HepG2 (cell line): Measurements from ENCODE around the gene CSNK2B. TPM values are rescaled to one million over a fixed set of nuclear protein-coding genes. Genes with fewer than 3 reads are reported as not detected.
A peak's percentile ranks its signal among the peaks of the same experiment; 100 is the strongest.

Experiments
- ATAC-seq: fragments of 200-7000 bp; cut with Tn5 transposase; 3 replicates; pipeline ENCODE4 v1.9.1; 2020; ENCODE audit warnings: mild to moderate bottlenecking, moderate library complexity
- BruUV-seq: library from RNA; stranded (reverse); fragments of 400-500 nt; replicated peaks from 2 replicates; lab custom pipeline; 2021; lab: Mats Ljungman, UMichigan
- CTCF ChIA-PET: fragments of 300-600 bp; formaldehyde crosslinking; extraction: SDS; loops from one replicate; lab custom pipeline; 2021; ENCODE audit warnings: low total read pairs, inconsistent platforms, low intra/inter-chr PET ratio; lab: Yijun Ruan, JAX
- POLR2A ChIA-PET: fragments of 350-600 bp; sonication (Branson Sonifier 250); formaldehyde crosslinking; loops from one replicate; lab custom pipeline; 2020; ENCODE audit warnings: antibody characterized with exemption, inconsistent platforms; lab: Yijun Ruan, JAX
- DNase-seq: peaks from one replicate; pipeline ENCODE4 v3.0.0-alpha.2; 2015; ENCODE audit warnings: low spot score
- FAIRE-seq: peaks from 3 replicates; lab custom pipeline; 2011; peaks lifted over from hg19 to GRCh38; lab: Jason Lieb, UNC
- H2AFZ ChIP-seq: one replicate; pipeline ENCODE4 v1.6.1; 2011; ENCODE audit warnings: low read length, inconsistent platforms
- H3K27ac ChIP-seq: fragments of 300-600 bp; 3 replicates; pipeline ENCODE4 v1.8.0; 2011; ENCODE audit warnings: mixed run types, mild to moderate bottlenecking, mixed read lengths, low read length, inconsistent platforms; ENCODE audit not compliant: insufficient read depth; ENCODE audit errors: extremely low read length
- H3K27me3 ChIP-seq, 2 experiments: fragments of 200-600 bp in 1 of 2; 2 replicates in 1 of 2; 3 replicates in 1 of 2; pipeline versions ENCODE4 v1.6.0 to v1.8.0; 2011; ENCODE audit warnings: low read length in 2 of 2, mild to moderate bottlenecking in 2 of 2, moderate library complexity in 2 of 2, inconsistent platforms in 1 of 2; ENCODE audit not compliant: insufficient read depth in 2 of 2, control insufficient read depth in 1 of 2
- H3K36me3 ChIP-seq, 2 experiments: fragments of 200-600 bp in 1 of 2; replicated peaks in 1 of 2; 2 replicates in 1 of 2; 3 replicates in 1 of 2; pipeline versions ENCODE4 v1.5.1 to v1.8.0; 2011; ENCODE audit warnings: low read length in 2 of 2, inconsistent platforms in 1 of 2; ENCODE audit not compliant: insufficient read depth in 2 of 2, control insufficient read depth in 1 of 2
- H3K4me1 ChIP-seq: 2 replicates; pipeline ENCODE4 v1.5.1; 2012; ENCODE audit warnings: low read length, inconsistent platforms; ENCODE audit not compliant: insufficient read depth
- H3K4me2 ChIP-seq: 2 replicates; pipeline ENCODE4 v1.6.0; 2011; ENCODE audit warnings: low read depth, low read length, inconsistent platforms
- H3K4me3 ChIP-seq, 3 experiments: fragments of 200-600 bp in 1 of 3; sonication (generic), shearing (Covaris generic) in 1 of 3; replicated peaks in 1 of 3; 2 replicates each; pipeline ENCODE4 v1.5.1; 2011 to 2016; ENCODE audit warnings: low read length in 3 of 3, inconsistent platforms in 2 of 3, low read depth in 2 of 3, mild to moderate bottlenecking in 2 of 3, control low read depth in 1 of 3, mixed read lengths in 1 of 3; ENCODE audit not compliant: insufficient read depth in 1 of 3
- H3K79me2 ChIP-seq: one replicate; pipeline ENCODE4 v1.6.1; 2011; ENCODE audit warnings: low read length, inconsistent platforms; ENCODE audit not compliant: insufficient read depth
- H3K9ac ChIP-seq: 2 replicates; pipeline ENCODE4 v1.6.0; 2011; ENCODE audit warnings: mild to moderate bottlenecking, low read depth, low read length, inconsistent platforms; ENCODE audit not compliant: insufficient read depth
- H3K9me3 ChIP-seq: 2 replicates; pipeline ENCODE4 v1.5.1; 2012; ENCODE audit warnings: mild to moderate bottlenecking, low read length
- H4K20me1 ChIP-seq: 2 replicates; pipeline ENCODE4 v1.6.0; 2011; ENCODE audit warnings: inconsistent platforms, mild to moderate bottlenecking, low read length, moderate library complexity; ENCODE audit not compliant: insufficient read depth
- AGO2 ChIP-seq: fragments of 200-400 bp; formaldehyde crosslinking; optimal IDR thresholded peaks from 2 replicates; pipeline ENCODE3; 2017; ENCODE audit warnings: mild to moderate bottlenecking, low read depth, low read length, moderate library complexity
- CSRNP1 ChIP-seq: sonication (generic); formaldehyde crosslinking; IDR thresholded peaks from 2 replicates; pipeline ENCODE4 v1.8.1; 2023; ENCODE audit warnings: mild to moderate bottlenecking, missing genetic modification reagents
- PAF1 ChIP-seq: IDR thresholded peaks from 2 replicates; pipeline ENCODE4 v1.6.1; 2016; ENCODE audit warnings: missing genetic modification reagents, missing compliant biosample characterization
- PPARG ChIP-seq: conservative IDR thresholded peaks from 2 replicates; pipeline ENCODE4 v1.6.1; 2016; ENCODE audit warnings: missing biosample characterization, missing genetic modification reagents
- RBFOX2 ChIP-seq: fragments of 200-400 bp; formaldehyde crosslinking; IDR thresholded peaks from 2 replicates; pipeline ENCODE4 v1.6.1; 2017; ENCODE audit warnings: low read depth, mild to moderate bottlenecking, low read length
- SOX5 ChIP-seq: IDR thresholded peaks from 2 replicates; pipeline ENCODE4 v1.6.1; 2016; ENCODE audit warnings: borderline replicate concordance
- SOX6 ChIP-seq, 2 experiments: fragments of 450-650 bp in 1 of 2; sonication (generic) in 1 of 2; formaldehyde crosslinking in 1 of 2; IDR thresholded peaks; 2 replicates each; pipeline versions ENCODE4 v1.4.0 to v1.6.1; 2017 to 2020; ENCODE audit warnings: antibody characterized with exemption in 1 of 2, mild to moderate bottlenecking in 1 of 2, missing genetic modification reagents in 1 of 2
- ZNF549 ChIP-seq: sonication (generic); formaldehyde crosslinking; IDR thresholded peaks from 2 replicates; pipeline ENCODE4 v1.5.0; 2020; ENCODE audit warnings: missing genetic modification reagents
- ZNF616 ChIP-seq: sonication (generic); formaldehyde crosslinking; IDR thresholded peaks from 2 replicates; pipeline ENCODE4 v1.5.0; 2020; ENCODE audit warnings: low read depth, mild to moderate bottlenecking, missing genetic modification reagents
- WGBS: methylation state at CpG from one replicate; pipeline ENCODE4 v1.1.6; 2017; ENCODE audit warnings: low lambda C conversion rate; 5-methylcytosine and 5-hydroxymethylcytosine counted together
- in situ Hi-C: cut with HindIII; loops from 2 replicates; pipeline ENCODE4 v1.10.0; 2017; ENCODE audit warnings: low pct_unique_long_range_greater_than_20kb; ENCODE audit not compliant: extremely low pct_ligation_motif_present
- intact Hi-C: fragments of 100-400 bp; cut with micrococcal nuclease; formaldehyde crosslinking; loops from one replicate; pipeline ENCODE4 v1.10.0; 2022; ENCODE audit not compliant: unreplicated experiment
- polyA plus RNA-seq, 8 experiments: library from polyadenylated mRNA; depleted of rRNA in 3 of 8; stranded (reverse) in 7 of 8; unstranded in 1 of 8; fragments of >200 nt; fragmentation: Illumina TruSeq in 4 of 8; extraction: Trizol in 4 of 8; gene quantifications; 2 replicates each; pipeline versions ENCODE4 v1.2.1 to v1.2.3, GENCODE V29; 2011 to 2016; ENCODE audit warnings: low read depth in 4 of 8, missing spikeins in 1 of 8, mixed read lengths in 1 of 8; ENCODE audit not compliant: insufficient read depth in 1 of 8
- total RNA-seq, 5 experiments: library from RNA; depleted of rRNA; stranded (reverse); fragments of >200 nt; fragmentation: Illumina TruSeq; extraction: Trizol; gene quantifications; 2 replicates each; pipeline ENCODE4 v1.2.3, GENCODE V29; 2016; ENCODE audit warnings: low read depth in 1 of 5

CSNK2B gene
- total and polyA plus RNA-seq, 2 of the 13 experiments (the other 11 are each of a cell fraction or from before 2014, with no cell fraction given): 111 to 296 TPM

DNA sequence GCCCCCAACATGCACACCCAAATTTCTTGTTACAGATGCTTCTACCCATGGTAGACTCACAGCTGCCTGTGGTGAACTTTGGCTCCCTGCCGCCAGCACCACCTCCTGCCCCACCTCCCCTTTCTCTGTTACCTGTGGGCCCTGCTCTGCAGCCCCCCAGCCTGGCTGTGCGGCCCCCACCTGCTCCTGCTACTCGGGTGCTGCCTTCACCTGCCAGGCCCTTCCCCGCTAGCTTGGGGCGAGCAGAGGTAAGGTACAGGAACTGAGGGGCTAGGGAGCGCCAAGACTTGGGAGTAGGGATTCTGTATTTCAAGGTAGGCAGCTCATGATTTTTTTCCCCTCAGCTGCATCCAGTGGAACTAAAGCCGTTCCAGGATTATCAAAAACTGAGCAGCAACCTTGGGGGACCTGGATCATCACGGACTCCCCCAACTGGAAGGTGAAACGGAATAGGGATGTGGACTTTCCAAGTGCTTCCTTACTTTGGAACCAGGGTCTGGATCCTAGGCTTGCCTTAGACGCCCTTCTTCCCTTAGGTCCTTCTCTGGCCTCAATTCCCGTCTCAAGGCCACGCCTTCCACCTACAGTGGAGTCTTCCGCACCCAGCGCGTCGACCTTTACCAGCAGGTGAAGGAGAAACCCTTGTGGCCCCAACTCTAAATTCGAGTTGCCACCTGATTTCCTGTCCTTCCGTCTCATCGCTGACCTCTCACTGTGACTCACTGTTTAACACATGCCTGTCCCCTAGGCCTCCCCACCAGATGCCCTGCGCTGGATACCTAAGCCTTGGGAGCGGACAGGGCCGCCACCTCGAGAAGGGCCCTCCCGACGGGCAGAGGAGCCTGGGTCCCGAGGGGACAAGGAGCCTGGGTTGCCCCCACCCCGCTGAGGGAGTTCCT is 28.9 kb upstream of the CSNK2B start (continued):
- TF ChIP-seq CSRNP1: no peak
- no peak for TF ChIP-seq ZNF549 (CRISPR knock-in tag)
- TF ChIP-seq RBFOX2: peak; percentile 53
- no peak for TF ChIP-seq ZNF616 (CRISPR knock-in tag)
- no peak for TF ChIP-seq SOX6 (IDR thresholded peaks at IDR 0.05)
- no peak for TF ChIP-seq SOX6 (CRISPR knock-in tag; IDR thresholded peaks at IDR 0.05)
- TF ChIP-seq PAF1: peak; percentile 76
- no peak for TF ChIP-seq SOX5

DNA sequence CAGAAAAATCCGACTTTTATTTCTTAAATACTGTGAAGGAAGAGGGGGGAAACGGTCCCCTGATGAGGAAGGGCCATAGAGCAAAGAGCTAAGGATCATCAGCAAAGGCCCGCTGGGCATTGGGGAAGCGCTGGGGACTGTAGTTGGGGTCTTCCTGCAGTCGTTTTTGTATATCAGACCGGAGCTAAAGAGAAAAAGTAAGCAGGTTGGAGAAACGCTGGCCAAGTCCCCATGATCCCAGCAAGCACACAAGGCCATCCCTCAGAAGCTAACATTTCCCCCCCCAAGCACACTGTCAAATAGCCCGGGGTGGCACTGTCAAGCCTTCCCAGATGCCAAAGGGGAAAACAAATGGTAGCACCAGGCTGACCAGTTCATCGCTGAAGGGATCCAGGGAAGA is 26.8 kb upstream of the CSNK2B start:
- H3K79me2 ChIP-seq: no peaks in the 10 kb centered on the region
- no peaks in the 10 kb centered on the region for H3K9me3 ChIP-seq
- no peak for ATAC-seq
- in situ Hi-C loops (no loop called here), intact Hi-C loops (no loop called here)
- H4K20me1 ChIP-seq: no peaks in the 10 kb centered on the region; the same call in 1 of the 2 replicates
- no peak overlapping the region for H2AFZ ChIP-seq
- ChIA-PET POLR2A (interaction anchor here (0.8 to 4.7 kb wide), 10 partner anchors 8 to 329 kb away, joined by 3 to 46 read pairs (median 6); partner anchors contain the start of genes APOM, BAG6, C6orf47 and GPANK1), CTCF (no interaction called here)
- DNase-seq: no peak
- H3K4me3 ChIP-seq: no peak overlapping the region
- no peak for FAIRE-seq
- no peak overlapping the region for H3K27ac ChIP-seq
- BruUV-seq: no TSS peak
- peaks cover 64 to 82% of the 10 kb centered on the region in 2 experiments for H3K36me3 ChIP-seq
- TF ChIP-seq PPARG: no peak
- TF ChIP-seq AGO2: peak; percentile 24
- TF ChIP-seq RBFOX2: 0 out of 2 replicates have a peak, but pooled peaks have one; percentile 16
- H3K4me1 ChIP-seq: peaks cover 13% of the 10 kb centered on the region
- H3K27me3 ChIP-seq: no peaks in the 10 kb centered on the region
- no peak overlapping the region for H3K4me2 ChIP-seq
- no peak overlapping the region for H3K9ac ChIP-seq
- WGBS: 96% methylated on average over 9 of the region's 9 CpGs
